K562 (cell line): ENCODE data around the gene TMPRSS7.

ENCODE experiments used
- ATF6 ChIP-seq: sonication (generic); formaldehyde crosslinking; IDR thresholded peaks from 2 replicates; pipeline ENCODE4 v1.4.0; 2020; ENCODE audit warnings: mild to moderate bottlenecking, missing genetic modification reagents
- FOXA3 ChIP-seq, 2 experiments: fragments of 450-650 bp in 1 of 2; sonication (generic) in 1 of 2; formaldehyde crosslinking; IDR thresholded peaks in 1 of 2; conservative IDR thresholded peaks in 1 of 2; 2 replicates each; pipeline versions ENCODE4 v1.4.0 to v1.8.0; 2020 to 2022; ENCODE audit warnings: mild to moderate bottlenecking in 2 of 2, missing genetic modification reagents in 1 of 2
- PKNOX1 ChIP-seq: fragments of 450-650 bp; IDR thresholded peaks from 2 replicates; pipeline ENCODE4 v1.6.1; 2016
- ZHX1 ChIP-seq: fragments of 150-350 bp; conservative IDR thresholded peaks from 2 replicates; pipeline ENCODE4 v1.6.1; 2014; ENCODE audit warnings: low read length

GRCh38 chr3:111989061-111989678 is 45.4 kb upstream of the TMPRSS7 start:
- TF ChIP-seq ATF6 (CRISPR knock-in tag) (no peak), ZHX1 (no peak), PKNOX1 (no peak), FOXA3 (CRISPR knock-in tag; conservative IDR thresholded peaks at IDR 0.05 in 1 of 2, IDR thresholded peaks at IDR 0.05 in 1 of 2) (no peak)
